ENCODE results near the gene CDV3.

- TF ChIP-seq CTCF (IDR thresholded peaks at IDR 0.05), result no peak
- no peak for TF ChIP-seq POLR2A (IDR thresholded peaks at IDR 0.05)
These were observed 35.3 kb upstream of the CDV3 start for GRCh38 chr3:133538154-133538553.
